Neuronal stem cell (in vitro differentiated cells): Measurements from ENCODE around the gene TUBA3E.
"Not testable (repeated sequence)": the region's sequence is repeated elsewhere in the genome, so short reads cannot be mapped to it uniquely, and the experiment has no call there.

Experiments used
- DNase-seq: peaks from one replicate; pipeline ENCODE4 v3.0.0-alpha.2; 2013; ENCODE audit warnings: low spot score
- H2AFZ ChIP-seq: one replicate; pipeline ENCODE4 v1.6.1; 2013; ENCODE audit warnings: mild to moderate bottlenecking, low read length, inconsistent platforms
- H2AK5ac ChIP-seq: 2 replicates; pipeline ENCODE4 v1.6.1; 2013; ENCODE audit warnings: low read depth, mild to moderate bottlenecking, inconsistent platforms, low read length, moderate library complexity, mixed read lengths
- H2BK120ac ChIP-seq: 2 replicates; pipeline ENCODE4 v1.6.1; 2013; ENCODE audit warnings: low read depth, mild to moderate bottlenecking, inconsistent platforms, low read length, moderate library complexity, mixed read lengths
- H2BK12ac ChIP-seq: one replicate; pipeline ENCODE4 v1.6.1; 2013; ENCODE audit warnings: low read length, inconsistent platforms
- H2BK15ac ChIP-seq: 2 replicates; pipeline ENCODE4 v1.6.1; 2013; ENCODE audit warnings: mild to moderate bottlenecking, low read length, inconsistent platforms, mixed read lengths
- H2BK5ac ChIP-seq: one replicate; pipeline ENCODE4 v1.6.1; 2013; ENCODE audit warnings: inconsistent platforms, mild to moderate bottlenecking, low read length, moderate library complexity
- H3K14ac ChIP-seq: one replicate; pipeline ENCODE4 v1.6.1; 2013; ENCODE audit warnings: low read length, inconsistent platforms
- H3K18ac ChIP-seq: 2 replicates; pipeline ENCODE4 v1.6.1; 2013; ENCODE audit warnings: low read length, inconsistent platforms
- H3K23ac ChIP-seq: 2 replicates; pipeline ENCODE4 v1.6.1; 2013; ENCODE audit warnings: low read depth, mild to moderate bottlenecking, mixed read lengths, low read length, inconsistent platforms; ENCODE audit not compliant: poor library complexity
- H3K27ac ChIP-seq: replicated peaks from 3 replicates; pipeline ENCODE4 v1.5.1; 2013; ENCODE audit warnings: low read length, inconsistent platforms
- H3K27me3 ChIP-seq, 3 experiments: 2 replicates each; pipeline ENCODE4 v1.6.1; 2013; ENCODE audit warnings: low read length in 3 of 3, mild to moderate bottlenecking in 2 of 3, inconsistent platforms in 1 of 3, low read depth in 1 of 3, mixed read lengths in 1 of 3, moderate library complexity in 1 of 3; ENCODE audit not compliant: control insufficient read depth in 3 of 3, insufficient read depth in 3 of 3
- H3K36me3 ChIP-seq, 2 donors: replicated peaks in 1 of 2; 2 replicates each; pipeline ENCODE4 v1.6.1; 2013; ENCODE audit warnings: low read length in 2 of 2; ENCODE audit not compliant: control insufficient read depth in 2 of 2, insufficient read depth in 2 of 2
- H3K4ac ChIP-seq: 2 replicates; pipeline ENCODE4 v1.6.1; 2013; ENCODE audit warnings: inconsistent platforms, mild to moderate bottlenecking, low read length, moderate library complexity
- H3K4me1 ChIP-seq, 2 donors: 1 replicate in 1 of 2; 2 replicates in 1 of 2; pipeline ENCODE4 v1.6.1; 2013; ENCODE audit warnings: low read length in 2 of 2, low read depth in 1 of 2; ENCODE audit not compliant: control insufficient read depth in 2 of 2, insufficient read depth in 1 of 2
- H3K4me2 ChIP-seq: one replicate; pipeline ENCODE4 v1.6.1; 2013; ENCODE audit warnings: mild to moderate bottlenecking, low read length, inconsistent platforms; ENCODE audit not compliant: insufficient read depth, poor library complexity, severe bottlenecking
- H3K4me3 ChIP-seq, 2 donors: 2 replicates each; pipeline ENCODE4 v1.5.1; 2013; ENCODE audit warnings: low read length in 2 of 2, mild to moderate bottlenecking in 2 of 2, inconsistent platforms in 1 of 2, moderate library complexity in 1 of 2
- H3K79me1 ChIP-seq: one replicate; pipeline ENCODE4 v1.6.1; 2013; ENCODE audit warnings: low read depth, mild to moderate bottlenecking, inconsistent platforms, low read length, moderate library complexity
- H3K9ac ChIP-seq: one replicate; pipeline ENCODE4 v1.6.1; 2013; ENCODE audit warnings: mild to moderate bottlenecking, low read depth, low read length, inconsistent platforms; ENCODE audit not compliant: poor library complexity
- H3K9me3 ChIP-seq, 2 donors: replicated peaks in 1 of 2; 2 replicates each; pipeline versions ENCODE3 to v1.6.1; 2013; ENCODE audit warnings: low read length in 2 of 2, mild to moderate bottlenecking in 2 of 2, inconsistent platforms in 1 of 2, low read depth in 1 of 2, mixed read lengths in 1 of 2, moderate library complexity in 1 of 2; ENCODE audit not compliant: control insufficient read depth in 2 of 2, insufficient read depth in 1 of 2
- H4K8ac ChIP-seq: one replicate; pipeline ENCODE4 v1.6.1; 2013; ENCODE audit warnings: low read depth, mild to moderate bottlenecking, inconsistent platforms, low read length, moderate library complexity
- H4K91ac ChIP-seq: one replicate; pipeline ENCODE4 v1.6.1; 2013; ENCODE audit warnings: low read length, low read depth, mild to moderate bottlenecking, inconsistent platforms; ENCODE audit not compliant: poor library complexity
- WGBS, 2 donors: extraction: QIAGEN DNeasy Blood & Tissue Kit; methylation state at CpG; one replicate each; pipeline ENCODE4 v1.1.7; 2013; ENCODE audit warnings: missing lambda C conversion rate in 2 of 2, mixed read lengths in 1 of 2; ENCODE audit not compliant: insufficient read length in 2 of 2, insufficient replicate concordance in 1 of 2; ENCODE audit errors: extremely low coverage in 2 of 2; 5-methylcytosine and 5-hydroxymethylcytosine counted together

The TUBA3E gene

GRCh38 chr2:130195089-130195635 is 3.1 kb downstream of the TUBA3E start:
- H3K4me3 ChIP-seq, H3K79me1 ChIP-seq, H3K14ac ChIP-seq, H3K36me3 ChIP-seq, H2BK5ac ChIP-seq, H2BK15ac ChIP-seq, H2BK12ac ChIP-seq, H3K4me1 ChIP-seq, H4K91ac ChIP-seq, DNase-seq, H3K27ac ChIP-seq, H3K23ac ChIP-seq, H3K18ac ChIP-seq, H3K4me2 ChIP-seq, H3K9ac ChIP-seq, H3K27me3 ChIP-seq, H2AK5ac ChIP-seq, H2AFZ ChIP-seq, H2BK120ac ChIP-seq, H3K4ac ChIP-seq, H3K9me3 ChIP-seq, H4K8ac ChIP-seq: not testable (repeated sequence)
- no CpG with 5 or more reads among the region's 9 CpGs for WGBS, 2 donors

GRCh38 chr2:130193824-130194223 is 4.4 kb downstream of the TUBA3E start:
- not testable (repeated sequence) for DNase-seq

GRCh38 chr2:130192451-130192850 is 5.8 kb downstream of the TUBA3E start:
- H3K4me3 ChIP-seq, H3K4ac ChIP-seq, H4K8ac ChIP-seq, H3K4me1 ChIP-seq, H2BK15ac ChIP-seq, H3K23ac ChIP-seq, H3K9ac ChIP-seq, H3K79me1 ChIP-seq, H2BK5ac ChIP-seq, H3K4me2 ChIP-seq, H3K18ac ChIP-seq, H4K91ac ChIP-seq, H3K27me3 ChIP-seq, H3K27ac ChIP-seq, H2AK5ac ChIP-seq, H2BK120ac ChIP-seq, H2BK12ac ChIP-seq, H3K14ac ChIP-seq, H2AFZ ChIP-seq, DNase-seq, H3K36me3 ChIP-seq, H3K9me3 ChIP-seq: not testable (repeated sequence)
- no CpG with 5 or more reads among the region's 3 CpGs for WGBS, 2 donors

More at GRCh38 chr2:130193824-130194223, 4.4 kb downstream of the TUBA3E start:
- H3K9ac ChIP-seq, H2BK12ac ChIP-seq, H3K14ac ChIP-seq, H4K91ac ChIP-seq, H3K4me2 ChIP-seq, H3K36me3 ChIP-seq, H3K79me1 ChIP-seq, H3K27ac ChIP-seq, H2AK5ac ChIP-seq, H3K9me3 ChIP-seq, H3K4me1 ChIP-seq, H3K4ac ChIP-seq, H2BK15ac ChIP-seq, H2BK120ac ChIP-seq, H4K8ac ChIP-seq, H3K4me3 ChIP-seq, H2BK5ac ChIP-seq, H3K23ac ChIP-seq, H2AFZ ChIP-seq, H3K18ac ChIP-seq, H3K27me3 ChIP-seq: not testable (repeated sequence)
- WGBS, 2 donors, result no CpG with 5 or more reads among the region's 22 CpGs

GRCh38 chr2:130191319-130191718 is 6.9 kb downstream of the TUBA3E start:
- not testable (repeated sequence) for H4K91ac ChIP-seq, H3K4ac ChIP-seq, H3K18ac ChIP-seq, H3K4me1 ChIP-seq, H3K36me3 ChIP-seq, H3K27me3 ChIP-seq, H3K9me3 ChIP-seq, H2AFZ ChIP-seq, H3K79me1 ChIP-seq, H3K4me3 ChIP-seq, H3K27ac ChIP-seq, H4K8ac ChIP-seq, H3K14ac ChIP-seq, H2BK120ac ChIP-seq, H2BK15ac ChIP-seq, H3K9ac ChIP-seq, H3K4me2 ChIP-seq, H2BK5ac ChIP-seq, H2AK5ac ChIP-seq, H3K23ac ChIP-seq, DNase-seq, H2BK12ac ChIP-seq
- WGBS, 2 donors, result no CpG with 5 or more reads among the region's 6 CpGs
